GM12864 (cell line): Measurements from ENCODE around the gene ARHGEF4.

Experiments
- DNase-seq: peaks from one replicate; pipeline ENCODE4 v3.0.0-alpha.2; 2011; ENCODE audit warnings: low read depth
- H3K4me3 ChIP-seq: 2 replicates; pipeline ENCODE4 v1.5.1; 2011; ENCODE audit warnings: mild to moderate bottlenecking, low read depth, low read length, control low read depth
- CTCF ChIP-seq: IDR thresholded peaks from 2 replicates; pipeline ENCODE4 v1.5.1; 2011; ENCODE audit warnings: low read depth, mild to moderate bottlenecking, moderate library complexity, low read length, control low read depth, inconsistent platforms; ENCODE audit errors: missing control alignments

Gene ARHGEF4

GRCh38 chr2:131036696-131037397 is 200.1 kb downstream of the ARHGEF4 start:
- DNase-seq: no peak
- TF ChIP-seq CTCF: no peak
- no peak overlapping the region for H3K4me3 ChIP-seq

GRCh38 chr2:131037398-131038257 is 200.9 kb downstream of the ARHGEF4 start:
- DNase-seq: no peak
- H3K4me3 ChIP-seq: no peak overlapping the region
- TF ChIP-seq CTCF: no peak

- no peak overlapping the region for H3K4me3 ChIP-seq
- no peak for DNase-seq
- TF ChIP-seq CTCF: no peak
Measured at GRCh38 chr2:131038258-131039100, 201.8 kb downstream of the ARHGEF4 start.

GRCh38 chr2:131039101-131039440 is 202.4 kb downstream of the ARHGEF4 start:
- no peak for TF ChIP-seq CTCF
- DNase-seq: no peak
- H3K4me3 ChIP-seq: no peak overlapping the region

- TF ChIP-seq CTCF: no peak
- H3K4me3 ChIP-seq: no peak overlapping the region
- DNase-seq: no peak
Measured at GRCh38 chr2:131039535-131039907, 202.8 kb downstream of the ARHGEF4 start.

GRCh38 chr2:131039908-131040660 is 203.4 kb downstream of the ARHGEF4 start:
- no peak overlapping the region for H3K4me3 ChIP-seq
- DNase-seq: no peak
- no peak for TF ChIP-seq CTCF
